OCI-LY3 (cell line): ENCODE data around the gene ENC1.

ENCODE experiments used
- EZH2phosphoT487 ChIP-seq: fragments of 200-600 bp; shearing (Covaris generic); IDR thresholded peaks from 2 replicates; pipeline ENCODE4 v1.6.1; 2018; ENCODE audit warnings: antibody characterized with exemption, mixed run types, low read depth
- TF ChIP-seq, protein P1 (sequence below): fragments of 200-600, 300-600 bp; sonication (generic); IDR thresholded peaks from 2 replicates; pipeline ENCODE4 v1.5.1; 2014; ENCODE audit warnings: antibody characterized with exemption, low read length, low read depth

DNA sequence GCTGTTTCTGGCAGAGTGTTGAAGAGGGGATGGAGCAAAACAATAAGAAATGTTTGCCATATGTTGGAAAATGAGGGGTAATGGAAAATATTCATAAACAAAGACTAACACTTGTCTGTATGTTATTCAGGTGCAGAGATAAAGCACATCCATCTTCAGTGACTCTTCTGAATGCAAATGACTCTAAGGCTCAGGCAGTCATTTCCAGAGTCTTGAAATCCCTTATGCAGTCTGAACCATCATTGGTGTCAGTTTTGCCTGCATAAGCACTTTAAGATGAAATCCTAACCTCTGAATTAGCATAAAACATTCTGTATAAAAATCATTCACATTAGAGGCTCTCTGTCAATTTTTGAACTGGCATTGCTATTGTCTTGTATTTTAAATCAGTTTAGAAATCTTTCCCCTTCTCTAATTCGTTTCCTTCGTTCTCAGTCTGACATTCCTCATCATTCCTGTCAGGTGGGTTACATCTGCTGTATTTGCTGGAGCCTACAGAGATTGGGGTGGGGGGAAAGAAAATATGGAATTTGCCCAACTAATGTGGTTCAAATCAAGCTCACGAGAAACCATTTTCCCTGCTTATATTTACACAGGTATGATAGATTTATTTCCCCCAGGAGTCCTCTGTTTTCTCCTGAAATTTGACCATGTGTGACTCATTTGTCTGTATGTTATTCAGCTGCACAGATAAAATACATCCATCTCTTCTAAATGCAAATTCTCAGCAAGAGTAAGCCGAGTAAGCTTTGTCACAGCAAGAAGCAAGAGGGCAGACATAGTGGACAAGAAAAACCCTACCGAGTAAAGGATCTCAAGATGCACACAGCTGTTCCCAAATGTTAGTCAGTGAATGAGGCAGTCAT is 31.6 kb downstream of the ENC1 start:
- TF ChIP-seq, protein P1, sequence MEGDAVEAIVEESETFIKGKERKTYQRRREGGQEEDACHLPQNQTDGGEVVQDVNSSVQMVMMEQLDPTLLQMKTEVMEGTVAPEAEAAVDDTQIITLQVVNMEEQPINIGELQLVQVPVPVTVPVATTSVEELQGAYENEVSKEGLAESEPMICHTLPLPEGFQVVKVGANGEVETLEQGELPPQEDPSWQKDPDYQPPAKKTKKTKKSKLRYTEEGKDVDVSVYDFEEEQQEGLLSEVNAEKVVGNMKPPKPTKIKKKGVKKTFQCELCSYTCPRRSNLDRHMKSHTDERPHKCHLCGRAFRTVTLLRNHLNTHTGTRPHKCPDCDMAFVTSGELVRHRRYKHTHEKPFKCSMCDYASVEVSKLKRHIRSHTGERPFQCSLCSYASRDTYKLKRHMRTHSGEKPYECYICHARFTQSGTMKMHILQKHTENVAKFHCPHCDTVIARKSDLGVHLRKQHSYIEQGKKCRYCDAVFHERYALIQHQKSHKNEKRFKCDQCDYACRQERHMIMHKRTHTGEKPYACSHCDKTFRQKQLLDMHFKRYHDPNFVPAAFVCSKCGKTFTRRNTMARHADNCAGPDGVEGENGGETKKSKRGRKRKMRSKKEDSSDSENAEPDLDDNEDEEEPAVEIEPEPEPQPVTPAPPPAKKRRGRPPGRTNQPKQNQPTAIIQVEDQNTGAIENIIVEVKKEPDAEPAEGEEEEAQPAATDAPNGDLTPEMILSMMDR = no peak
- TF ChIP-seq EZH2phosphoT487 = no peak
